ENCODE measurements around the gene IL24.

Gene IL24

GRCh38 chr1:206882555-206882954, 14.7 kb upstream of the IL24 start:
- no peak for DNase-seq

- no peak for DNase-seq
Measured at GRCh38 chr1:206883160-206883559, 14.1 kb upstream of the IL24 start.

GRCh38 chr1:206883876-206884275, 13.4 kb upstream of the IL24 start:
- no peak for DNase-seq

GRCh38 chr1:206885341-206886060, 11.7 kb upstream of the IL24 start:
- DNase-seq, result no peak

DNA sequence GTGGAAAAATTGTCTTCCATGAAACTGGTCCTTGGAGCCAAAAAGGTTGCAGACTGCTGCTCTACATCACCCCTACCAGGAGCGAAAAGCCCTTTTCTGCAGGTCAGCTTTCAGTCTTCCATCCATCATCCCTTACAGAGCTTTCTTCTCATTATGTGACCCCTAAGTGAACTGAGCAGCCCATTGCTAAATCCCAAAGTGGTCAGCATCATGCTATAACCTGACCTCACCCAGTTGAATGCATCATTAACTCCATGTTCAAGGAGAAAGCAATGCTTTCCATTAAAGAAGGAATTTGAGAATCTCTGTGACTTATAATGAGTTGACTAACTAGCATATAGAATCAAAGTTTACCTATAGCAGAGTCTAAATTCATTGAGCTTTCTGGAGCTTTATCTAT, 10.4 kb upstream of the IL24 start:
- no peak for DNase-seq

GRCh38 chr1:206887701-206888100, 9.5 kb upstream of the IL24 start:
- no peak for DNase-seq

- DNase-seq, result no peak
Measured at GRCh38 chr1:206890125-206891060, 6.8 kb upstream of the IL24 start.

GRCh38 chr1:206891412-206891811, 5.8 kb upstream of the IL24 start:
- DNase-seq, result no peak

- no peak for DNase-seq
Measured at GRCh38 chr1:206892351-206892984, 4.8 kb upstream of the IL24 start.

DNA sequence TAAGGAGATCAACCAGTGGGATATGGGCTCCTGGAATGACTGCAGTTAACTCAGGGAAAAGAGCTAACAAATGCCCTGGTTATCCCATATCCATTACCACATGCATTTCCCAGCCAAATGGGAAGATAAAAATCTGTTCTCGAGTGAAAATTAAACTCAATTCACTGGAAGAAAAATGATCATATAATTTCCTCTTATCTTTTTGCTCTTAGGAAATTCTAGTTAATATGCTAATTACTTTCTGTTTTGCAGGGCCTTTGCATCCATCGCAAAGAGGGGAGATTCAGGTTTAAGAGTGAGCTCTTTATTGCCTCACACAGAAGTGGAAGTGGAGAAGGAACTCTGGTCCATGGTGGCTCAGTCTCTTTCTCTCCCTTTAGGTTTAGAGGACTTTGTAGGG, 3.9 kb upstream of the IL24 start:
- no peak for DNase-seq

DNA sequence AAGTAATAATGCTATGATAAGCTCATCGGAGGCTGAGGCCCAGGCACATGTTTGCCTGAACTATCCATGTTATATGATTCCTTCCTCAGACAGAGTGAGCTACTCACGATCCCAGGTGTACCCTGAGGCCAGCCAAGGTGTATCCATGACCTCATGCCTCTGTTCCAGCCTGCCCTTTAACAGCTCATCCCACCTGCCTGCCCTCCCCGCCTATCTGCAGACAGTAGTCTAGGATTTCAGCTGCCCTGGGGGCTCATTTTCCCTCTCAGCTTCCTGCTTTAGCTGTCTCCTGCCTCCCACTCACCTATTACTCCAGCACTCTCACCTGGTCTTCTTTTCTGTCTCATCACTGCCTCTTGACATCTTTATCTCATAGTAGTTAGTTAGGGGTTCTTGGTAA, 1.9 kb upstream of the IL24 start:
- peak; percentile 88 to 89 for DNase-seq

DNA sequence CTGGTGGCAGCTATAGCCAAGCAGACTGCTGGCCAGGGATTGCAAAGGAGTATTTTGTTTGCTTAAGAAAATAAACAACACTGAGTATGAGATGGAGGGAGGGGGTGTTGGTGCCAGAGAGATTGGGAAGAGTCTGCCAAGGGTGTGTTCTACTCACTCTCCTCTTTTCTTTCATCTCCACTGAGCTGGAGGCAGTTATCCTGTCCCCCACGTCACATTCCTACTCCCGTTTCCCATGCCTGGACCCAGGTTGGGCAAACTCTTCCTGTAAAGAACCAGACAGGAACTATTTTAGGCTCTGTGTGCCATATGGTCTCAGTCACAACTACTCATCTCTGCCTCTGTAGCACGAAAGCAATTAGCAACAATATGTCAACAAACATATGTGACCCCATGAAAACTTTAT, 1.4 kb upstream of the IL24 start:
- DNase-seq, result peak; percentile 80 to 88

DNA sequence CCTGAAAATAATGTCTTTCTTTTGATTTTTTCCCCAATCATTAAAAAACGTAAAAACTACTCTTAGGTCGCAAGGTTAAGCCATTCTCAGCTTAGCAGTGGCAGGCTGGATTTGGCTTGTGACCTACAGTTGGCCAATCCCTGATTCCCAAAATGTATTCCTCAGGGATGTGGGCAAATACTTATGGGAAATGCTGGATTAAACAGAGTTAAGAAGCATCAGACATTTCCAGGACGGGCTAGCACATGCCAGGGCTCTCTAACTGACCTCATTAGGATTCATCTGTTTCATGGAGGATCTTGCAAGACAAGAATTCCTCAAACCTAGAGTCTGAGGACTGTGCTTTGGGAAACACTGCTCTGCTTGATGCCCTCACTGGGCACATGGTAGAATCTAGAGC, 982 bp upstream of the IL24 start:
- no peak for DNase-seq

GRCh38 chr1:206898089-206898914, 1.1 kb downstream of the IL24 start:
- DNase-seq, result no peak

DNA sequence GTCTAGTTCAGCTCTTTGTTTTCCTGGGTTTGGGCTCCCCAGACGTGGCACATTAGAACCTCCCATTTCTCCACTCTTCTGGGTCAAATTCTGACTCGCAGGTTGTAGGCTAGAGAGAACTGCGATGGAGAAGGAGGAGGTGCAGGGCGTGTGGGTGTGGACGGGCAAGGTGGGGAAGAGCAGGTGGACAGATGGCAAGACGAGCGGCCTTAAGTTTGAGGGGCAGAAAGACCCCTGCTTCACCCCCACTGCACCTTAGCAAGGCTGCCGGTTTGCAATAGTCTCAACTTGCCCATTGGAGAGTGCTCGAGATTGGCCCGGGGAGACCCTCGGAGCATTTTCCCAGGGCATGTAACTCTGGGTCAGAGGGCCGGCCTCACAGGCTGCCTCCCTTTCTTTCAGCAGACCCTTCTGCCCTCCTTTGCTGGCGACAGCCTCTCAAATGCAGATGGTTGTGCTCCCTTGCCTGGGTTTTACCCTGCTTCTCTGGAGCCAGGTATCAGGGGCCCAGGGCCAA, 1.7 kb downstream of the IL24 start:
- DNase-seq, result no peak

GRCh38 chr1:206899717-206900116, 2.5 kb downstream of the IL24 start:
- DNase-seq, result no peak

DNA sequence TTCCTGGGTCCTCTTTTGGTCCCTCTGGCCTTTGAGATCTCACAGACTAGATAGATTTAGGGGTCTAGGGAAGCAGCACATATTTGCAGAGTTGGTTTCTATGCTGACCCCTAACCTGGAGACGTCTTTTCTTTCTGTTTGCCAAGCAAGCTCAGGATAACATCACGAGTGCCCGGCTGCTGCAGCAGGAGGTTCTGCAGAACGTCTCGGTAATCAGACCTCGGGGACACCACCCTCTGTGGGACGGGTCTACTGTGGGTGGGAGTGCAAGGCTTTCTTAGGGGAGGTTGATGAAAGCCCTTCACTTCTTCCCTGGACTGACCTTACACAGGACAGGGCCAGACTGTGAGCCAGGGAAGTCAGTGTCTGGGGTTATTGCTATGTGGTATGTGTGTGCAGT, 2.9 kb downstream of the IL24 start:
- DNase-seq, result no peak

DNA sequence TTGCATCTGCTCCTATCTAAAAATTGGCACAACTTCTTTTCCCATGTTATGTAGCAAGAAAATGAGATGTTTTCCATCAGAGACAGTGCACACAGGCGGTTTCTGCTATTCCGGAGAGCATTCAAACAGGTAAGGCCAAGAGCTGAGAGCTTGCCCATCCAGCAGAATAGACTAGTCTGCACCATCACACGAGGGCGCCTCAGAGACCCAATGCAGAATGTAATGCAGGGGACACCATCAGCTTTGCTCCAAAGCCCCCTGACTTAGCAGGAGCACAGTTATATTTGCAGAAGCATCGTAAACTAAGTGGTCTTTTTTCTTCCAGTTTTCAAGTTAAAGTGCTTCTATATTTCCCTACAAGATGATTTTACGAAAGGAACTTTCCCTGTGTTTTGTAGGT, 4.7 kb downstream of the IL24 start:
- DNase-seq, result no peak

DNA sequence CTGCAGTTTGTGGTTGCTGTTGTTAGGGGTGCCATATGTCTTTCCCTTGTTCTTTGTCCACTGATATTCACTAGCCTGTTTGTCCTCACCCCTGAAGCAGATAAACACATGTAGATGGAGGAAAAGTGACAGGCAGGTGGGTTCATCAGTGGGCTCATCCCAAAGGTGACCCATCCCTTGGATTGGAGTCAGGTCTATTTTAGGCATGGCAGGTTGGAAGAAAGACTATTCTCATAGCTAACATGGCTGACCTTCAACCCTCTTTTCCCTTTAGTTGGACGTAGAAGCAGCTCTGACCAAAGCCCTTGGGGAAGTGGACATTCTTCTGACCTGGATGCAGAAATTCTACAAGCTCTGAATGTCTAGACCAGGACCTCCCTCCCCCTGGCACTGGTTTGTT, 5.5 kb downstream of the IL24 start:
- DNase-seq, result no peak

- DNase-seq, result no peak
Measured at GRCh38 chr1:206903687-206904086, 6.4 kb downstream of the IL24 start.

GRCh38 chr1:206904423-206905142, 7.3 kb downstream of the IL24 start:
- no peak for DNase-seq

Measured in NCI-H526 (cell line).